K562 (cell line): Measurements from ENCODE around the gene MIEF2. TPM values are rescaled to one million over a fixed set of nuclear protein-coding genes. Genes with fewer than 3 reads are reported as not detected.
A peak's percentile ranks its signal among the peaks of the same experiment; 100 is the strongest.

Experiments
- ARID2 ChIP-seq: fragments of 450-650 bp; IDR thresholded peaks from 2 replicates; pipeline ENCODE4 v1.6.1; 2017; ENCODE audit warnings: antibody characterized with exemption, mild to moderate bottlenecking
- CC2D1A ChIP-seq: fragments of 450-650 bp; IDR thresholded peaks from 2 replicates; pipeline ENCODE4 v1.6.1; 2017; ENCODE audit warnings: mild to moderate bottlenecking
- E2F4 ChIP-seq: sonication (generic); formaldehyde crosslinking; IDR thresholded peaks from 2 replicates; pipeline ENCODE4 v1.8.0; 2022; ENCODE audit warnings: mild to moderate bottlenecking, low read depth, missing genetic modification reagents
- ELK3 ChIP-seq: fragments of 450-650 bp; formaldehyde crosslinking; IDR thresholded peaks from 2 replicates; pipeline ENCODE4 v1.4.0; 2020; ENCODE audit warnings: mild to moderate bottlenecking
- EWSR1 ChIP-seq: fragments of 450-650 bp; IDR thresholded peaks from 2 replicates; pipeline ENCODE4 v1.6.1; 2018; ENCODE audit warnings: borderline replicate concordance, mild to moderate bottlenecking, low read depth, moderate library complexity; ENCODE audit not compliant: partially characterized antibody
- FOXJ2 ChIP-seq: fragments of 200-800 bp; sonication (Bioruptor generic); IDR thresholded peaks from 2 replicates; pipeline ENCODE4 v1.6.1; 2016; ENCODE audit warnings: missing genetic modification characterization, missing compliant biosample characterization
- GABPA ChIP-seq: fragments of 200-800 bp; sonication (Bioruptor generic); conservative IDR thresholded peaks from 2 replicates; pipeline ENCODE4 v1.6.1; 2016; ENCODE audit warnings: low read depth, missing genetic modification characterization, missing compliant biosample characterization
- KLF16 ChIP-seq: IDR thresholded peaks from 2 replicates; pipeline ENCODE4 v1.6.1; 2016; ENCODE audit warnings: antibody characterized with exemption
- NCOA1 ChIP-seq: fragments of 450-650 bp; IDR thresholded peaks from 2 replicates; pipeline ENCODE4 v1.6.1; 2016; ENCODE audit warnings: low read depth
- NCOA6 ChIP-seq: fragments of 450-650 bp; IDR thresholded peaks from 2 replicates; pipeline ENCODE4 v1.6.1; 2017; ENCODE audit warnings: mild to moderate bottlenecking
- NCOR1 ChIP-seq: fragments of 450-650 bp; IDR thresholded peaks from 2 replicates; pipeline ENCODE4 v1.6.1; 2016; ENCODE audit warnings: mild to moderate bottlenecking, moderate library complexity
- POLR2AphosphoS5 ChIP-seq: IDR thresholded peaks from 2 replicates; pipeline ENCODE4 v1.6.1; 2011; ENCODE audit warnings: mild to moderate bottlenecking, low read depth, low read length, moderate library complexity; ENCODE audit not compliant: control insufficient read depth, insufficient read depth
- PREB ChIP-seq: sonication (generic); formaldehyde crosslinking; IDR thresholded peaks from 2 replicates; pipeline ENCODE4 v1.8.1; 2023; ENCODE audit warnings: mild to moderate bottlenecking, missing genetic modification reagents
- RBM22 ChIP-seq: fragments of 200-400 bp; formaldehyde crosslinking; IDR thresholded peaks from 2 replicates; pipeline ENCODE4 v1.6.1; 2018; ENCODE audit warnings: low read length, low read depth; ENCODE audit not compliant: poor library complexity, severe bottlenecking
- SETDB1 ChIP-seq: IDR thresholded peaks from one replicate; pipeline ENCODE4 v1.6.1; 2012; ENCODE audit warnings: low read length, control low read depth, inconsistent platforms
- SIRT6 ChIP-seq: IDR thresholded peaks from one replicate; pipeline ENCODE4 v1.6.1; 2012; ENCODE audit warnings: low read depth, mild to moderate bottlenecking, control low read depth, inconsistent platforms, low read length, moderate library complexity
- SRSF3 ChIP-seq: fragments of 200-400 bp; formaldehyde crosslinking; IDR thresholded peaks from 2 replicates; pipeline ENCODE4 v1.6.1; 2016; ENCODE audit warnings: mild to moderate bottlenecking, low read length, moderate library complexity; ENCODE audit not compliant: insufficient read depth
- TCF7L2 ChIP-seq: fragments of 150-350 bp; IDR thresholded peaks from 2 replicates; pipeline ENCODE4 v1.6.1; 2016; ENCODE audit warnings: low read depth, mild to moderate bottlenecking, low read length, moderate library complexity
- ZBTB1 ChIP-seq: sonication (generic); formaldehyde crosslinking; IDR thresholded peaks from 2 replicates; pipeline ENCODE4 v1.8.1; 2023; ENCODE audit warnings: missing genetic modification reagents, low read depth, mild to moderate bottlenecking, borderline replicate concordance
- ZBTB33 ChIP-seq: sonication (generic); formaldehyde crosslinking; IDR thresholded peaks from 2 replicates; pipeline ENCODE4 v1.8.1; 2023; ENCODE audit warnings: mild to moderate bottlenecking, missing genetic modification reagents
- ZBTB49 ChIP-seq: sonication (generic); formaldehyde crosslinking; IDR thresholded peaks from 2 replicates; pipeline ENCODE4 v1.8.0; 2022; ENCODE audit warnings: missing genetic modification reagents, mild to moderate bottlenecking, borderline replicate concordance
- ZNF445 ChIP-seq: fragments of 250-450 bp; sonication (Bioruptor Pico); IDR thresholded peaks from 2 replicates; pipeline ENCODE4 v1.4.0; 2020; ENCODE audit warnings: low read depth, mild to moderate bottlenecking, moderate library complexity
- polyA plus RNA-seq, 8 experiments: library from polyadenylated mRNA; depleted of rRNA in 4 of 8; stranded (reverse) in 5 of 8; unstranded in 3 of 8; fragments of >200 nt; fragmentation: Nextera tagmentation in 2 of 8; fragmentation: Illumina TruSeq in 1 of 8; extraction: Ambion mirVana in 2 of 8; extraction: Trizol in 1 of 8; gene quantifications; 2 replicates each; pipeline versions ENCODE4 v1.2.1 to v1.2.3, GENCODE V29; 2011 to 2014; ENCODE audit warnings: inconsistent platforms in 1 of 8, missing spikeins in 1 of 8
- total RNA-seq, 7 experiments: library from RNA; depleted of rRNA in 6 of 7; stranded (reverse); fragments of >200 nt in 6 of 7; fragmentation: Illumina TruSeq in 2 of 7; extraction: Trizol in 2 of 7; gene quantifications; 2 replicates each; pipeline versions ENCODE4 v1.2.1 to v1.2.3, GENCODE V29; 2011 to 2021; ENCODE audit warnings: low replicate concordance in 1 of 7

MIEF2 gene
- total and polyA plus RNA-seq, 9 of the 15 experiments (the other 6 are each of a cell fraction or from before 2014, with no cell fraction given) = 0.10 to 8.2 (median 2.4) TPM

- no peak for TF ChIP-seq ZBTB49 (CRISPR knock-in tag)
- no peak for TF ChIP-seq E2F4 (CRISPR knock-in tag)
- TF ChIP-seq SETDB1 = no peak
- TF ChIP-seq NCOR1 = no peak
- no peak for TF ChIP-seq SRSF3
- peak; percentile 49 for TF ChIP-seq GABPA (tag)
- TF ChIP-seq ZBTB1 (CRISPR knock-in tag) = no peak
- TF ChIP-seq ZNF445 (CRISPR knock-in tag) = no peak
- TF ChIP-seq TCF7L2 = no peak
- no peak for TF ChIP-seq SIRT6
- no peak for TF ChIP-seq ELK3 (CRISPR knock-in tag)
- no peak for TF ChIP-seq FOXJ2
- TF ChIP-seq NCOA6 = no peak
- TF ChIP-seq EWSR1 = no peak
- TF ChIP-seq RBM22 = no peak
- TF ChIP-seq KLF16 = no peak
- TF ChIP-seq POLR2AphosphoS5 = no peak
- TF ChIP-seq NCOA1 = no peak
- no peak for TF ChIP-seq PREB
- no peak for TF ChIP-seq ZBTB33 (CRISPR knock-in tag)
- no peak for TF ChIP-seq ARID2
- no peak for TF ChIP-seq CC2D1A
Measured at GRCh38 chr17:18225121-18225641, 35.3 kb upstream of the MIEF2 start, which contains the start of gene LLGL1 (continued).
